Measurements from ENCODE around the gene PGAP1. TPM values are rescaled to one million over a fixed set of nuclear protein-coding genes. Genes with fewer than 3 reads are reported as not detected.
A peak's percentile ranks its signal among the peaks of the same experiment; 100 is the strongest.

The PGAP1 gene
- polyA plus RNA-seq, 3 donors = 0.10 to 0.81 (median 0.33) TPM

DNA sequence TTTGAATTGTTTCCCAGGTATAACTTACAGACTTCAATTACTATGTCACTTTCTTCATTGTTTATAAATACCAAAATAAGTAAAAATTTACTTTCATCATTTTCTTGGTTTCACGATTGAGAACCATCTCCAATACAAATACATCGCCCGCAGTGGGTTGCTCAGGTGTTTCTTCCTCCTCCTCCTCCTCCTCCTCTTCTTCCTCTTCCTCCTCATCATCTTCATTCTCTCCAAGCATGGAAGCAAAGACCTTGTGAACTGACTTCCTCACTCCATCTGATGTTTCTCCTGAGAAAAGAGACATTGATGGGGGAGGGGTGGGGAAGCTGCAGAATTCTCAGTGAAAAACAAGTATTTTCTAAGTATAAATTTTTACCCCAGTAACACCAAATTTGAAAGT is 133.6 kb downstream of the PGAP1 start:
- no peak overlapping the region for H3K27ac ChIP-seq (ENCODE audit: low read depth in 1 of 2, low read length in 2 of 2)
- H3K9me3 Mint-ChIP-seq = no peaks in the 10 kb centered on the region
- H3K4me3 Mint-ChIP-seq = no peak overlapping the region
- H3K4me3 ChIP-seq (replicated peaks in 1 of 3; ENCODE audit: low read depth in 2 of 3, low read length in 3 of 3) = no peak overlapping the region
- no peaks in the 10 kb centered on the region for H3K27me3 ChIP-seq (ENCODE audit: control insufficient read depth in 2 of 2, insufficient read depth in 2 of 2, low read length in 2 of 2)
- H3K36me3 ChIP-seq (replicated peaks in 1 of 2; ENCODE audit: control insufficient read depth in 1 of 2, insufficient read depth in 2 of 2, low read length in 2 of 2) = peaks cover 81 to 93% of the 10 kb centered on the region in 2 donors
- no peak overlapping the region for H2AFZ ChIP-seq (ENCODE audit: insufficient read depth, low read depth, low read length, poor library complexity, severe bottlenecking)
- 94% methylated on average over 3 of the region's 3 CpGs for WGBS (ENCODE audit: insufficient coverage)
- no peak overlapping the region for H3K9ac ChIP-seq (ENCODE audit: insufficient read depth, low read length, poor library complexity, severe bottlenecking)
- H3K4me1 ChIP-seq (ENCODE audit: control insufficient read depth in 1 of 2, insufficient read depth in 2 of 2, low read length in 2 of 2) = no peaks in the 10 kb centered on the region
- no peak for DNase-seq
- H3K36me3 Mint-ChIP-seq = peaks cover 77 to 83% of the 10 kb centered on the region in 2 donors
- intact Hi-C loops (cut with micrococcal nuclease) = no loop called here
- no peaks in the 10 kb centered on the region for H3K9me3 ChIP-seq (replicated peaks in 1 of 2; ENCODE audit: control insufficient read depth in 1 of 2, insufficient read depth in 1 of 2, low read length in 2 of 2)
- no peaks in the 10 kb centered on the region for H4K20me1 ChIP-seq (ENCODE audit: insufficient read depth, low read length)
- H3K27ac Mint-ChIP-seq = no peak overlapping the region
- TF ChIP-seq, protein P1, sequence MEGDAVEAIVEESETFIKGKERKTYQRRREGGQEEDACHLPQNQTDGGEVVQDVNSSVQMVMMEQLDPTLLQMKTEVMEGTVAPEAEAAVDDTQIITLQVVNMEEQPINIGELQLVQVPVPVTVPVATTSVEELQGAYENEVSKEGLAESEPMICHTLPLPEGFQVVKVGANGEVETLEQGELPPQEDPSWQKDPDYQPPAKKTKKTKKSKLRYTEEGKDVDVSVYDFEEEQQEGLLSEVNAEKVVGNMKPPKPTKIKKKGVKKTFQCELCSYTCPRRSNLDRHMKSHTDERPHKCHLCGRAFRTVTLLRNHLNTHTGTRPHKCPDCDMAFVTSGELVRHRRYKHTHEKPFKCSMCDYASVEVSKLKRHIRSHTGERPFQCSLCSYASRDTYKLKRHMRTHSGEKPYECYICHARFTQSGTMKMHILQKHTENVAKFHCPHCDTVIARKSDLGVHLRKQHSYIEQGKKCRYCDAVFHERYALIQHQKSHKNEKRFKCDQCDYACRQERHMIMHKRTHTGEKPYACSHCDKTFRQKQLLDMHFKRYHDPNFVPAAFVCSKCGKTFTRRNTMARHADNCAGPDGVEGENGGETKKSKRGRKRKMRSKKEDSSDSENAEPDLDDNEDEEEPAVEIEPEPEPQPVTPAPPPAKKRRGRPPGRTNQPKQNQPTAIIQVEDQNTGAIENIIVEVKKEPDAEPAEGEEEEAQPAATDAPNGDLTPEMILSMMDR (IDR thresholded peaks at IDR 0.05) = no peak
- no peak overlapping the region for H3K4me2 ChIP-seq (replicated peaks; ENCODE audit: extremely low read depth, low read length, poor library complexity, severe bottlenecking)
- H3K27me3 Mint-ChIP-seq (ENCODE audit: low read depth in 3 of 3) = no peaks in the 10 kb centered on the region
- peaks cover 5% of the 10 kb centered on the region for H3K4me1 Mint-ChIP-seq
- peaks cover 5% of the 10 kb centered on the region for H3K79me2 ChIP-seq (ENCODE audit: insufficient read depth, low read length)

DNA sequence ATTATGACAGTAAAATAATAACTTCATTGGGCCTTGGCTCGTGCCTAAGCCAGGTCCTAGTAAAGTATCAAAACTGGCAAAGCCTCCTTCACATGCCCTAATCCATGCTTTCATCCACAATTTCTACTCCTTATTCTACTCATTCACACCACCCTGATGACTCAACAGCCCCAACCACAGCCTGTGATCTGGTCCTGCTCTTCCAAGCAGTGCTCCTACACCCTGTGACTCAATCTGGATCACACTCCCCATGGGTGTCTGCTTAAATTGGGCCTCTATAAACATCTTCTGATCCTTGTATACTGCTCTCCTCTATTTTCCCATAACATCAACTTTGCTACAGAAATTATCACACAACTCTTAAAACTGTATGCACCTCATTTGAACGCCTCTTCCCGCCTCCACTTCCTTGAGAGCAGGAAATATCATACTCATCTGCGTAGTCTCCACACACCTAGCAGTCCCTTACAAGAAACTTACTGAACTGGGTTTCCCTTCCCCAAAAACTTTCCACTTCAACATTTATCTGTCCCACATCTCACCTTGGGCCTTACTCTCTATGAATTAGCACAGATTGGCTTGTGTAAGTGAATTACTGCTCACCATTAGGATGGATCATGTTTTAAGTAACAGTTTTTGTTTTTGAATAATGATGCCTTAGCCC is 142.9 kb downstream of the PGAP1 start:
- H3K9me3 ChIP-seq (replicated peaks in 1 of 2; ENCODE audit: control insufficient read depth in 1 of 2, insufficient read depth in 1 of 2, low read length in 2 of 2) = no peaks in the 10 kb centered on the region
- peak overlapping the region in 1 of 2 donors; percentile 39 for H3K27ac ChIP-seq (ENCODE audit: low read depth in 1 of 2, low read length in 2 of 2)
- intact Hi-C loops (cut with micrococcal nuclease) = no loop called here
- H3K4me1 Mint-ChIP-seq = no peaks in the 10 kb centered on the region
- H3K36me3 Mint-ChIP-seq = peaks cover 47 to 55% of the 10 kb centered on the region in 2 donors
- DNase-seq = no peak
- H3K4me3 Mint-ChIP-seq = no peak overlapping the region
- TF ChIP-seq, protein P1 (IDR thresholded peaks at IDR 0.05) = no peak
- H3K9me3 Mint-ChIP-seq = no peaks in the 10 kb centered on the region
- H3K27me3 ChIP-seq (ENCODE audit: control insufficient read depth in 2 of 2, insufficient read depth in 2 of 2, low read length in 2 of 2) = no peaks in the 10 kb centered on the region
- no peaks in the 10 kb centered on the region for H4K20me1 ChIP-seq (ENCODE audit: insufficient read depth, low read length)
- no peaks in the 10 kb centered on the region for H3K27me3 Mint-ChIP-seq (ENCODE audit: low read depth in 3 of 3)
- peak overlapping the region in 1 of 7 donors; percentile 21 for H3K27ac Mint-ChIP-seq
- H3K79me2 ChIP-seq (ENCODE audit: insufficient read depth, low read length) = no peaks in the 10 kb centered on the region
- H3K4me3 ChIP-seq (replicated peaks in 1 of 3; ENCODE audit: low read depth in 2 of 3, low read length in 3 of 3) = no peak overlapping the region
- peaks cover 95 to 99% of the 10 kb centered on the region in 2 donors for H3K36me3 ChIP-seq (replicated peaks in 1 of 2; ENCODE audit: control insufficient read depth in 1 of 2, insufficient read depth in 2 of 2, low read length in 2 of 2)
- H3K9ac ChIP-seq (ENCODE audit: insufficient read depth, low read length, poor library complexity, severe bottlenecking) = no peak overlapping the region
- WGBS (ENCODE audit: insufficient coverage) = 97% methylated on average over 4 of the region's 4 CpGs
- no peaks in the 10 kb centered on the region for H3K4me1 ChIP-seq (ENCODE audit: control insufficient read depth in 1 of 2, insufficient read depth in 2 of 2, low read length in 2 of 2)
- H3K4me2 ChIP-seq (replicated peaks; ENCODE audit: extremely low read depth, low read length, poor library complexity, severe bottlenecking) = no peak overlapping the region
- no peak overlapping the region for H2AFZ ChIP-seq (ENCODE audit: insufficient read depth, low read depth, low read length, poor library complexity, severe bottlenecking)

Small RNAs within 50 kb of the gene (small RNA-seq; reads per million reads assigned to genes)
- not detected for gene AC012486.1 (ENCODE audit: insufficient read length, low read depth)

Other genes starting within 250 kb of the PGAP1 start
- gene GTF3C3, start 127.0 kb downstream of the PGAP1 start, polyA plus RNA-seq = 10 to 100 TPM in 2 of 3 donors, 1 to 10 TPM in 1; 5.0 to 15.5 (median 11.2) TPM
- not detected for gene C2orf66, start 117.4 kb downstream of the PGAP1 start, polyA plus RNA-seq